Myometrial cell (primary cell): ENCODE results near the gene ITGA6. TPM values are rescaled to one million over a fixed set of nuclear protein-coding genes. Genes with fewer than 3 reads are reported as not detected.

Experiments
- total RNA-seq: library from RNA; depleted of rRNA; stranded (reverse); fragments of >200 nt; gene quantifications from 2 replicates; pipeline ENCODE4 v1.2.3, GENCODE V29; 2015

ITGA6 gene
- total RNA-seq, result 43.5 and 54.4 TPM in 2 replicates

GRCh38 chr2:172427256-172427989 lies at the start of gene ITGA6:
Gene ITGA6 (plus strand): TSS chr2:172427586.

Other genes with a start within 250 kb of the ITGA6 start
- gene PDK1, start 128.5 kb downstream of the ITGA6 start, total RNA-seq, result 9.9 and 11.5 TPM in 2 replicates